ENCODE data around the gene FAM174B. TPM values are rescaled to one million over a fixed set of nuclear protein-coding genes. Genes with fewer than 3 reads are reported as not detected.
"Not testable (repeated sequence)": the region's sequence is repeated elsewhere in the genome, so short reads cannot be mapped to it uniquely, and the experiment has no call there.

FAM174B gene
- total RNA-seq, 1 experiment from 2014 or later = 3.5 TPM

- Mint-ChIP-seq H3K36me3 (ENCODE audit: insufficient read depth, unreplicated experiment) (peaks cover 6% of the 10 kb centered on the region), H3K4me3 (ENCODE audit: unreplicated experiment) (no peak overlapping the region), H3K9me3 (ENCODE audit: unreplicated experiment) (no peaks in the 10 kb centered on the region), H3K27ac (ENCODE audit: low read depth, unreplicated experiment) (no peak overlapping the region), H3K4me1 (ENCODE audit: insufficient read depth, unreplicated experiment) (no peaks in the 10 kb centered on the region), H3K27me3 (ENCODE audit: insufficient read depth, unreplicated experiment) (peaks cover 8% of the 10 kb centered on the region)
- ChIA-PET CTCF (interaction anchor here (0.6 kb wide), 1 partner anchor 9 kb away, joined by 3 read pairs; no protein-coding TSS in a partner anchor), POLR2A (no interaction called here)
- intact Hi-C loops (cut with micrococcal nuclease) = loop anchor here (10.0 kb wide), 1 partner anchor 105 kb away; no protein-coding TSS in a partner anchor
- no TSS peak for BruUV-seq (replicated peaks)
- no peak for DNase-seq (ENCODE audit: unreplicated experiment)
- no peak for TF ChIP-seq CTCF (IDR thresholded peaks at IDR 0.05; ENCODE audit: unreplicated experiment)
Measured at GRCh38 chr15:92610101-92610520, 45.5 kb downstream of the FAM174B start.

GRCh38 chr15:92608866-92609700 lies 46.5 kb downstream of the FAM174B start:
- Mint-ChIP-seq H3K4me3 (ENCODE audit: unreplicated experiment) (no peak overlapping the region), H3K27ac (ENCODE audit: low read depth, unreplicated experiment) (no peak overlapping the region), H3K9me3 (ENCODE audit: unreplicated experiment) (no peaks in the 10 kb centered on the region), H3K27me3 (ENCODE audit: insufficient read depth, unreplicated experiment) (peaks cover 8% of the 10 kb centered on the region), H3K36me3 (ENCODE audit: insufficient read depth, unreplicated experiment) (peaks cover 6% of the 10 kb centered on the region), H3K4me1 (ENCODE audit: insufficient read depth, unreplicated experiment) (peaks cover 4% of the 10 kb centered on the region)
- BruUV-seq (replicated peaks) = no TSS peak
- POLR2A ChIA-PET = no interaction called here
- CTCF ChIA-PET = no interaction called here
- no peak for TF ChIP-seq CTCF (IDR thresholded peaks at IDR 0.05; ENCODE audit: unreplicated experiment)
- intact Hi-C loops (cut with micrococcal nuclease) = loop anchor here (10.0 kb wide), 1 partner anchor 46 kb away; the partner anchor contains the start of gene FAM174B
- no peak for DNase-seq (ENCODE audit: unreplicated experiment)

- BruUV-seq (replicated peaks); H3K27me3 Mint-ChIP-seq (ENCODE audit: insufficient read depth, unreplicated experiment); DNase-seq (ENCODE audit: unreplicated experiment); CTCF ChIA-PET; H3K27ac Mint-ChIP-seq (ENCODE audit: low read depth, unreplicated experiment); H3K4me1 Mint-ChIP-seq (ENCODE audit: insufficient read depth, unreplicated experiment); H3K4me3 Mint-ChIP-seq (ENCODE audit: unreplicated experiment); H3K9me3 Mint-ChIP-seq (ENCODE audit: unreplicated experiment); H3K36me3 Mint-ChIP-seq (ENCODE audit: insufficient read depth, unreplicated experiment); POLR2A ChIA-PET: not testable (repeated sequence)
- intact Hi-C loops (cut with micrococcal nuclease) = loop anchor here (10.0 kb wide), 1 partner anchor 48 kb away; the partner anchor contains the start of gene FAM174B
Measured at GRCh38 chr15:92606836-92607150, 48.8 kb downstream of the FAM174B start.

GRCh38 chr15:92606126-92606835 lies 49.3 kb downstream of the FAM174B start:
- H3K36me3 Mint-ChIP-seq (ENCODE audit: insufficient read depth, unreplicated experiment) = peaks cover 6% of the 10 kb centered on the region
- POLR2A ChIA-PET = no interaction called here
- H3K27ac Mint-ChIP-seq (ENCODE audit: low read depth, unreplicated experiment) = no peak overlapping the region
- no peaks in the 10 kb centered on the region for H3K9me3 Mint-ChIP-seq (ENCODE audit: unreplicated experiment)
- intact Hi-C loops (cut with micrococcal nuclease) = loop anchor here (10.0 kb wide), 1 partner anchor 49 kb away; the partner anchor contains the start of gene FAM174B
- no peak for DNase-seq (ENCODE audit: unreplicated experiment)
- CTCF ChIA-PET = no interaction called here
- BruUV-seq (replicated peaks) = no TSS peak
- no peak overlapping the region for H3K4me3 Mint-ChIP-seq (ENCODE audit: unreplicated experiment)
- peaks cover 10% of the 10 kb centered on the region for H3K4me1 Mint-ChIP-seq (ENCODE audit: insufficient read depth, unreplicated experiment)
- peaks cover 8% of the 10 kb centered on the region for H3K27me3 Mint-ChIP-seq (ENCODE audit: insufficient read depth, unreplicated experiment)
- no peak for TF ChIP-seq CTCF (IDR thresholded peaks at IDR 0.05; ENCODE audit: unreplicated experiment)

Data from MCF 10A (cell line).